CD4-positive, alpha-beta T cell treated with Interleukin-15 for 4 hours (primary cell): Measurements from ENCODE around the gene METTL14.

Source experiments
- DNase-seq: peaks from one replicate; pipeline ENCODE4 v3.0.0-alpha.2; 2020; ENCODE audit warnings: low spot score

Gene METTL14

DNA sequence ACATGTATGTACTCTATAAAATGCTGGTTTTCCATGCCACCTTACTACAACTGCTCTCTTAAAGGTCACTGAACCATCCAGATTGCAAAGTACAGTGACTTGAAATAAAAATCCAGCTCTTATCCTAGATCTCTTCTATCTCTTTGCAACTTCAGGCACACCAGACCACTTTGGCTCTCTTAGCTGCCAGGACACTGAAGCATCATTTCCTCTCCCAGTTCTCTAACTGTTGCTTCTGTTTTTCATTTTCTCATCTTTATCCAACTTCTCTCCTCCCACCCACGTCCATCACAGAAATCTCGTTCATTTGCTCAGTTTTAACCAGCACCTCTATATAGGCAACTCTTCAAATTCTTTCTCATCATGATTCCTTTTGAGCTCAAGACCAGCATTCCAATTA is 74.3 kb downstream of the METTL14 start:
- no peak for DNase-seq

- no peak for DNase-seq
Measured at GRCh38 chr4:118760092-118760491, 74.9 kb downstream of the METTL14 start.

DNA sequence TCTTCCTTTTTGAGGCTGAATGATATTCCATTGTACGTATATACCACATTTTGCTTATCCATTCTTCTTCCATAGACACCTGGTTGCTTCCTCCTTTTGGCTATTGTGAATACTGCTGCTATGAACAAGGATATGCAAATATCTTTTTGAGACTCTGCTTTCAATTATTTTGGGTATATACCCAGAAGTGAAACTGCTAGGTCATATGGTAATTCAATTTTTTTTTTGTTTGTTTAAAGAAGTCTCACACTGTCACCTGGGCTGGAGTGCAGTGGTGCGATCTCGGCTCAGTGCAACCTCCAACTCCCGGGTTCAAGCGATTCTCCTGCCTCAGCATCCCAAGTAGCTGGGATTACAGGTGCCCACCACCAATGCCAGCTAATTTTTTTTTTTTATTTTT is 75.3 kb downstream of the METTL14 start:
- DNase-seq: no peak

DNA sequence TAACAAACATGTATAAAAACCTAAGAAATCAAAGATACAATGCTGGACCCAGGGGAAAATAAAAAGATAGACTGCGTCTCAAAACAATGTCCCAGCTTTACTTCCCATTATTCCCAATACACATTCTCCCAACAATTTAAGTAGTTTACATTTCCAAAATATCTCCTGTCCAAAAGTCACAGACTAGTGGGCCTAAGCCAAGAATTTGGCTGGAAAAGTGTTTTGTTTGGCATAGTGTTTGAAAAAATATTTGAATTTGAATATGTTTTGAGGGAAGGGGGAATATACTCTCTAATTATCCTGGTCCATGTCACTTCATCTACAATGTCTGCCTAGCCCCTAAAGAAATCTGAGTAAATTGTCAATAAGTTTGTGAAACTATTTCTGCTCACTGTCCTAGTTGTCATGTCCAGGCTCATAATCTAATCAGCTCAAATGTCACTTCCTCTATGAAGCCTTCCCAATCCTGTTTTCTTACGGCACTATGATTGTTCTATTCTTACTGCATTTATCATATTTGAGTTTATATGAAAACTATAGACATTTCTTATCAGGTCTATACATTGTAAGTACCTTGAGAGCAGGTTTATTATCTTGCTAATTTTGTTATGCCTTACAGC is 76.3 kb downstream of the METTL14 start:
- DNase-seq: no peak

DNA sequence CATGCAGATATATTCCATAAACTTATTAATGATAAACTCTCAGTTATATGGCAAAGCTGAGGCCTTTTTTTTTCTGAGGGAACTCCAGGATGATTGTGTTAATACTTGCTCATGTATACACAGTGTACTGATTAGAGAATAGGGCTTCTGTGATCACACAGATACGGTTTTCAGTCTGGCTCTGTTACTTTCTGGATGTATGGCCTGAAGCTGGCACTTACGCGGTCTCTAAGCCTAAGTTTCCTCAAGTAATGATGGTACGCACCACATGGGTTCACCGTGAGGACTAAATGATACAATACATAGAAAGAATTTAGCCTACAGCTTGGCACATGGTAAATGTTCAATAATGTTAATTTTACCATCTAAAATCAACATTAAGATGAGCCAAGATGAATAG is 77.0 kb downstream of the METTL14 start:
- no peak for DNase-seq

DNA sequence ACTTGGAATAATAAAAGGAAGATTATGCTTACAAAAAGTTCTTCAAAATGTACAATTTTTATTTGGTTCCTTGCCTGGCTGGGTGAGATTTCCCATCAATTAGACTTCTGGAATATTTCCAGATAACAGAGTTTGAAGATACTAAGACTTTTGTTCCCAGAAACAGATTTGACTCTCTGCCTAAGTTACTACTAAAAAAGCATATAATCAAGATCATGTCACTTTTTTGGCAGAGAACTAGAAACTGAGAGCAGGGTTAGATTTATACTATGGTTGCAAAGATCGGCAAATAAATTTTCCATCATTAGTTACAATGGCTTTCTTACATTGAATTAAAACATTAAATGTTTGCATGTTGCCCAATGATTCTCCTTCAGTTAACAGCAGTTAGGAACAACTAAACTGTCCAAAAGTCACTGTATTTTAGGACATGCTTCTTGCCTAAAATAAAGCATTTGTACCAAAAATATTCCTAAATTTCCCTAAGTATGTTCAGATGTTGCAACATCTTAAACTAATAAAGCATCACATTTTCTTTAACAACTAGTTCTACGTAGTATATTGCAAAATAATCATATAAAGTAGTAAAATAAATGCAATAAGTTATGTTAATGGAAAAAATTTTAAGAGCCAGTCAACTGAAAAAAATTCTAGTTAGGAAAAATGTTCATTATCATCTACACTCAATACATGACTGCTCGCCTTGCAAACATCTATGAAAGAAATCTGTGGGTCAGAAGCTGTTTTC is 77.7 kb downstream of the METTL14 start:
- DNase-seq: no peak
